CD14-positive monocyte (primary cell): ENCODE results near the gene PARD6B. TPM values are rescaled to one million over a fixed set of nuclear protein-coding genes. Genes with fewer than 3 reads are reported as not detected.

Source experiments
- DNase-seq, 3 donors: peaks; one replicate each; pipeline ENCODE4 v3.0.0-alpha.2; 2011 to 2022
- H2AFZ ChIP-seq: 2 replicates; pipeline ENCODE4 v1.6.0; 2012; ENCODE audit warnings: mild to moderate bottlenecking, low read depth, low read length, inconsistent platforms; ENCODE audit not compliant: insufficient read depth, poor library complexity, severe bottlenecking
- H3K27ac ChIP-seq, 2 donors: 1 replicate in 1 of 2; 2 replicates in 1 of 2; pipeline ENCODE4 v1.5.1; 2012 to 2013; ENCODE audit warnings: low read length in 2 of 2, control low read depth in 1 of 2, inconsistent platforms in 1 of 2, low read depth in 1 of 2, mild to moderate bottlenecking in 1 of 2
- H3K27me3 ChIP-seq, 2 donors: one replicate each; pipeline versions ENCODE4 v1.6.0 to v1.6.1; 2011 to 2013; ENCODE audit warnings: low read length in 2 of 2; ENCODE audit not compliant: control insufficient read depth in 2 of 2, insufficient read depth in 2 of 2
- H3K36me3 ChIP-seq, 2 donors: replicated peaks in 1 of 2; 1 replicate in 1 of 2; 2 replicates in 1 of 2; pipeline versions ENCODE4 v1.5.1 to v1.6.1; 2012 to 2013; ENCODE audit warnings: low read length in 2 of 2, control low read depth in 1 of 2, inconsistent platforms in 1 of 2, mild to moderate bottlenecking in 1 of 2; ENCODE audit not compliant: insufficient read depth in 2 of 2, control insufficient read depth in 1 of 2
- H3K4me1 ChIP-seq, 2 donors: 1 replicate in 1 of 2; 2 replicates in 1 of 2; pipeline versions ENCODE4 v1.5.1 to v1.6.1; 2012 to 2013; ENCODE audit warnings: low read length in 2 of 2, control low read depth in 1 of 2, inconsistent platforms in 1 of 2, mild to moderate bottlenecking in 1 of 2, moderate library complexity in 1 of 2; ENCODE audit not compliant: insufficient read depth in 2 of 2, control insufficient read depth in 1 of 2
- H3K4me2 ChIP-seq: replicated peaks from 2 replicates; pipeline ENCODE3; 2012; ENCODE audit warnings: low read length, moderate library complexity, mild to moderate bottlenecking; ENCODE audit not compliant: poor library complexity, severe bottlenecking; ENCODE audit errors: extremely low read depth
- H3K4me3 ChIP-seq, 3 experiments: fragments of 200-600 bp in 1 of 3; sonication (generic) in 1 of 3; replicated peaks in 1 of 3; 1 replicate in 2 of 3; 2 replicates in 1 of 3; pipeline ENCODE4 v1.5.1; 2011 to 2013; ENCODE audit warnings: low read length in 3 of 3, mild to moderate bottlenecking in 3 of 3, control low read depth in 2 of 3, low read depth in 2 of 3, inconsistent platforms in 1 of 3, moderate library complexity in 1 of 3
- H3K79me2 ChIP-seq: 2 replicates; pipeline ENCODE4 v1.6.0; 2012; ENCODE audit warnings: mild to moderate bottlenecking, control low read depth, inconsistent platforms, low read length, moderate library complexity; ENCODE audit not compliant: insufficient read depth
- H3K9ac ChIP-seq: 2 replicates; pipeline ENCODE4 v1.6.0; 2017; ENCODE audit warnings: low read length, mild to moderate bottlenecking; ENCODE audit not compliant: insufficient read depth, poor library complexity, severe bottlenecking
- H3K9me3 ChIP-seq, 2 donors: replicated peaks in 1 of 2; 1 replicate in 1 of 2; 2 replicates in 1 of 2; pipeline versions ENCODE4 v1.5.1 to v1.6.1; 2012 to 2013; ENCODE audit warnings: low read length in 2 of 2, control low read depth in 1 of 2; ENCODE audit not compliant: control insufficient read depth in 1 of 2, insufficient read depth in 1 of 2
- H4K20me1 ChIP-seq: 2 replicates; pipeline ENCODE4 v1.6.0; 2012; ENCODE audit warnings: mild to moderate bottlenecking, low read length, control low read depth, moderate library complexity; ENCODE audit not compliant: insufficient read depth
- H3K27ac Mint-ChIP-seq, 7 donors: one replicate each; pipeline ENCODE4 v1.8.0; 2020; ENCODE audit warnings: mild to moderate bottlenecking in 7 of 7, mixed read lengths in 7 of 7, moderate library complexity in 6 of 7, inconsistent platforms in 2 of 7
- H3K27me3 Mint-ChIP-seq, 3 donors: one replicate each; pipeline ENCODE4 v1.8.0; 2021 to 2022; ENCODE audit warnings: low read depth in 3 of 3, mild to moderate bottlenecking in 3 of 3, mixed read lengths in 3 of 3, moderate library complexity in 3 of 3, inconsistent platforms in 1 of 3
- H3K36me3 Mint-ChIP-seq, 2 donors: one replicate each; pipeline ENCODE4 v1.8.0; 2020; ENCODE audit warnings: mixed read lengths in 2 of 2, inconsistent platforms in 1 of 2, mild to moderate bottlenecking in 1 of 2
- H3K4me1 Mint-ChIP-seq: one replicate; pipeline ENCODE4 v1.8.0; 2020; ENCODE audit warnings: mild to moderate bottlenecking, mixed read lengths
- H3K4me3 Mint-ChIP-seq, 2 donors: one replicate each; pipeline ENCODE4 v1.8.0; 2020; ENCODE audit warnings: mild to moderate bottlenecking in 2 of 2, mixed read lengths in 2 of 2, moderate library complexity in 1 of 2
- H3K9me3 Mint-ChIP-seq, 7 donors: one replicate each; pipeline ENCODE4 v1.8.0; 2020 to 2022; ENCODE audit warnings: mixed read lengths in 7 of 7, mild to moderate bottlenecking in 6 of 7, moderate library complexity in 6 of 7, inconsistent platforms in 2 of 7
- WGBS: methylation state at CpG from one replicate; pipeline ENCODE4 v1.1.5; 2013; ENCODE audit warnings: missing lambda C conversion rate; ENCODE audit not compliant: insufficient coverage; 5-methylcytosine and 5-hydroxymethylcytosine counted together
- intact Hi-C, 2 donors: fragments of 100-400 bp; cut with micrococcal nuclease; formaldehyde crosslinking; loops; one replicate each; pipeline versions ENCODE4 v1.15.0 to v1.15.1; 2023
- polyA plus RNA-seq, 3 donors: library from polyadenylated mRNA; depleted of rRNA in 1 of 3; unstranded in 2 of 3; stranded (reverse) in 1 of 3; fragments of 300-500 nt in 2 of 3; fragments of >200 nt in 1 of 3; fragmentation: Illumina TruSeq in 2 of 3; gene quantifications; 1 replicate in 2 of 3; 2 replicates in 1 of 3; pipeline ENCODE4 v1.2.3, GENCODE V29; 2012 to 2021
- TF ChIP-seq, protein P1 (sequence below): fragments of 200-600 bp; IDR thresholded peaks from one replicate; pipeline ENCODE4 v1.8.0; 2022; ENCODE audit warnings: antibody characterized with exemption, mild to moderate bottlenecking

Gene PARD6B
- polyA plus RNA-seq, 3 donors: 0.04 to 0.13 (median 0.13) TPM

- no peak overlapping the region for H3K4me3 Mint-ChIP-seq
- Histone ChIP-seq H3K4me1 (peaks cover 6 to 11% of the 10 kb centered on the region in 2 donors), H2AFZ (no peak overlapping the region), H3K4me3 (no peak overlapping the region), H3K36me3 (no peaks in the 10 kb centered on the region), H3K27ac (no peak overlapping the region), H3K79me2 (no peaks in the 10 kb centered on the region), H3K27me3 (no peaks in the 10 kb centered on the region), H3K9ac (no peak overlapping the region), H3K4me2 (no peak overlapping the region), H4K20me1 (no peaks in the 10 kb centered on the region), H3K9me3 (no peaks in the 10 kb centered on the region)
- no peaks in the 10 kb centered on the region for H3K9me3 Mint-ChIP-seq
- DNase-seq: no peak
- TF ChIP-seq, protein P1, sequence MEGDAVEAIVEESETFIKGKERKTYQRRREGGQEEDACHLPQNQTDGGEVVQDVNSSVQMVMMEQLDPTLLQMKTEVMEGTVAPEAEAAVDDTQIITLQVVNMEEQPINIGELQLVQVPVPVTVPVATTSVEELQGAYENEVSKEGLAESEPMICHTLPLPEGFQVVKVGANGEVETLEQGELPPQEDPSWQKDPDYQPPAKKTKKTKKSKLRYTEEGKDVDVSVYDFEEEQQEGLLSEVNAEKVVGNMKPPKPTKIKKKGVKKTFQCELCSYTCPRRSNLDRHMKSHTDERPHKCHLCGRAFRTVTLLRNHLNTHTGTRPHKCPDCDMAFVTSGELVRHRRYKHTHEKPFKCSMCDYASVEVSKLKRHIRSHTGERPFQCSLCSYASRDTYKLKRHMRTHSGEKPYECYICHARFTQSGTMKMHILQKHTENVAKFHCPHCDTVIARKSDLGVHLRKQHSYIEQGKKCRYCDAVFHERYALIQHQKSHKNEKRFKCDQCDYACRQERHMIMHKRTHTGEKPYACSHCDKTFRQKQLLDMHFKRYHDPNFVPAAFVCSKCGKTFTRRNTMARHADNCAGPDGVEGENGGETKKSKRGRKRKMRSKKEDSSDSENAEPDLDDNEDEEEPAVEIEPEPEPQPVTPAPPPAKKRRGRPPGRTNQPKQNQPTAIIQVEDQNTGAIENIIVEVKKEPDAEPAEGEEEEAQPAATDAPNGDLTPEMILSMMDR: no peak
- H3K4me1 Mint-ChIP-seq: peaks cover 16% of the 10 kb centered on the region
- WGBS: 98% methylated on average over 5 of the region's 5 CpGs
- H3K27me3 Mint-ChIP-seq: peaks cover 0 to 3% (median 0%) of the 10 kb centered on the region in 3 donors
- no peaks in the 10 kb centered on the region for H3K36me3 Mint-ChIP-seq
- intact Hi-C loops: no loop called here
- no peak overlapping the region for H3K27ac Mint-ChIP-seq
These were observed 70.4 kb downstream of the PARD6B start for GRCh38 chr20:50801747-50802125.

DNA sequence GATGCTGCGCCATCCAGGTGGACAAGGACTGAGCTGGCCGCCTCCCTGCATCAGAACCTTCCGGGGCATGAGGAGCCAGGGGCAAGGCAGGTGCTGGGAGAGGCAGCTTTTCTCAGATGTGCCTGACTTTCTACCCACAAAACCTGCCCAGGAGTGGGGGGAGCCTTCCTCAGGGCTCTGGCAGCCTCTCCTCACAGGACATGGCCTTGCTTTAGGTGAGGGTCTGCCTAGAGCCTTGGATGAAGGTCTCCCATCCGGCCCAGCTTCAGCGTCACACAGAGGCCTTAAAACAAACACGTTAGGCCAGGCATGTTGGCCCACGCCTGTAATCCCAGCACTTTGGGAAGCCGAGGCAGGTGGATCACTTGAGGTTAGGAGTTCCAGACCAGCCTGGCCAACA, 70.9 kb downstream of the PARD6B start:
- Histone ChIP-seq H3K27ac (no peak overlapping the region), H3K27me3 (no peaks in the 10 kb centered on the region), H3K4me3 (no peak overlapping the region), H3K4me1 (peaks cover 6 to 11% of the 10 kb centered on the region in 2 donors), H3K4me2 (no peak overlapping the region), H3K79me2 (no peaks in the 10 kb centered on the region), H4K20me1 (no peaks in the 10 kb centered on the region), H3K9me3 (no peaks in the 10 kb centered on the region), H3K36me3 (no peaks in the 10 kb centered on the region), H2AFZ (no peak overlapping the region), H3K9ac (no peak overlapping the region)
- TF ChIP-seq, protein P1: no peak
- intact Hi-C loops: no loop called here
- Mint-ChIP-seq H3K9me3 (no peaks in the 10 kb centered on the region), H3K36me3 (no peaks in the 10 kb centered on the region), H3K4me3 (no peak overlapping the region), H3K27ac (peak overlapping the region in 1 of 7 donors; percentile 63), H3K27me3 (peaks cover 0 to 3% (median 0%) of the 10 kb centered on the region in 3 donors), H3K4me1 (peaks cover 16% of the 10 kb centered on the region)
- 95% methylated on average over 8 of the region's 8 CpGs for WGBS
- no peak for DNase-seq
